NK-92 (cell line): ENCODE data around the gene SPC25.

Source experiments
- DNase-seq: peaks from one replicate; lab custom pipeline; 2025; ENCODE audit not compliant: unreplicated experiment; lab: John Stamatoyannopoulos, UW

Gene SPC25

DNA sequence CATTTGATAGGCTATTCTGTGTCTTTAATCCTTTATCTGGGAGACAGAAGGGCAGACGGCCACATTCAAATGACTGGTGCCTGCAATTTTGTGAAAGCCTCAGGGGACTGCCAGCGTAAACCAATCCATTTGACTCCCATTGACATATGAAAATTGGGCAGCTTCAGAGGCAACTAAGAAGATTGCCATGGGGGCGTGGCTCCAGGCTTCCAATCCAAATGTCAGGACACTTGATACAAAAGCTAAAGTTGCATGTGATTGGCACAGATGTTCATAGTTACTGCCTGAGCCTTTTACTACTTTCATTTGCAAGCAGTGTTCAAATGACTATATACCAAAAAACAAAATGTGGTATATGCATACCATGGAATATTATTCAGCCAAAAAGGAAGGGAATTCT lies 42.0 kb downstream of the SPC25 start:
- no peak for DNase-seq

DNA sequence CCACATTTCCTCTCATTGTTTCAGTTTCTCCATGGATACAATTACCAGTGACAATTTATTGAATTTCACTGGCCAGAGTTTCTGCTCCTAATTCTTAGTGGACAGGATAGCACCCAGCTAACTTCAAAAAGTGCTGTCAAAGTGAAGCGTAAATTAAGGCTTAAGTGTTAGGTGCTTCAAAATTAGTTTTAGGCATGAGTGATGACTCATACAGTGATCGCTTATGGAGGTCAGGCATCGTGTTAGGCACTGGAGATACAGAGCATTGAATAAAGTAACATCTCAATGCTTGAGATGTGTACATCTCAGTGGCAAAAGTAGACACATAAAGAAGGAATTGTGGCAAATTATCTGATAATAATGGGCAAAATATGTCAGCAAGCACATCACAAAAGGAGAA lies 47.0 kb downstream of the SPC25 start:
- no peak for DNase-seq

DNA sequence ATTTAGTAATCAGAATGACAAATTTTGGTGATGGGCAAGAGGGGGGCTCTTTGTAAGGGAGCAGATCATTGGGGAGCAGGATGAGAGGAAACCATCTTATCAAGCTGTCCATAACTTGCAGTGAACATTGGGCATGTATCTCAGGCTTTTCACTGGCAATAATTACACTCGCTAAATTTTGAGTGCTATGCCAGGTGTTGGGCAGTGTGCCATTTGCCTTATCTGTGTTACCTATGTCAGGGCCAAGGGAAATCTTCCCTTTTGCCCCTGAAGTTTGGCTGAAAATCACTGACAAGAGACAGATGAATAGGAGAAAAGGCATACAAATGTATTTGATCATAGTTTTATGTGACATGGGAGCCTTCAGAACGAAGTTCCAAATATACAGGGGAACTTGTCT lies 48.8 kb downstream of the SPC25 start:
- DNase-seq: no peak

DNA sequence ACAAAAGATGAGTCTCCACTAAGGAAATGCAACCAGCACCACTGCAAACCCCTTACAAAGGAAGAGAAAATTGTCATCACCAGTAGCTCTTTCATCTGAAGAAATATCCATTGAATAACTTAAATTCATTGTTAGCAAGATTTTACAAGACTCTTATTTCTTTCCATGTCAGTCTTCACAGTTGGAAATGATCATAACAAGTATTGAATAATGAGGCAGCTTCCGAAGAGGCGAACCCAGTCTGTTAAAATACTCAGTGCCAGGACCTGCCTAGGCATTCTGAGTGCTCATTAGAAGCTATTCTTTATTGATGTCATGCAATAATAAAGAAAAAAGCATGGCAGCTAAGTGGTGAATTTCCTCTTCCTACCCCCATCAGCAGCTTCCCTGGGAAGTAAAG lies 54.3 kb downstream of the SPC25 start:
- DNase-seq: no peak

DNA sequence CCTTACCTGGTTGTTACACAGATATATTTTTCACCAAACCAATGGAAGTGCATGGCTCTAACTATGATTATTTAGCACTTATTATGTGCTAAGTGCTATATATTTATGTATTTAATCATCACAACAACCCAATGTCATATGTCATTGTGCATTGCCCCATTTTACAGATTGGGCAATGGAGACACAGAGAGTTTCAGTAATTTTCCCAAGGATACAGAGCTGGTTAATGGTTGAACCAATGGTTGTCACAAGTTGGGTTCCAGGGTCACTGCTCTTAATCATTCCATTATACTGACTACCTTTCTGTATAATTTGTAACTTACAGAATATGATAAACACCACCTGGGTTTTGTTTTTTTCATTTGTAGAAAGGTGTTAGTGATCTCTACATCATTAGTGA lies 58.6 kb downstream of the SPC25 start:
- DNase-seq: no peak

DNA sequence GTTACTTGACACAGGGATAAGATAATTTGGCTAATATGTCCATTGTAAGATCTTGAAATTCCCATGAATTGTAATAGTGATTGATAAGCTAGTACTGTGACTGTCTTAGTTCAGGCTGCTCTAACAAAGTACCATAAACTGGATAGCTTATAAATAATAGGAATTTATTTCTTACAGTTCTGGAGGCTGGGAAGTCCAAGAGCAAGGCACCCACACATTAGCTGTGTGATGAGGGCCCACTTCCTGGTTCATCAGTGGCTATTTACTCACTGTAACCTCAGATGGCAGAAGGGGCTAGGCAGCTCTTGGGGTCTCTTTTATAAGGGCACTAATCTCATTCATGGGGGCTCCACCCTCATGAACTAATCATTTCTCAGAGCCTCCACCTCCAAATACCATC lies 59.3 kb downstream of the SPC25 start:
- DNase-seq: no peak

DNA sequence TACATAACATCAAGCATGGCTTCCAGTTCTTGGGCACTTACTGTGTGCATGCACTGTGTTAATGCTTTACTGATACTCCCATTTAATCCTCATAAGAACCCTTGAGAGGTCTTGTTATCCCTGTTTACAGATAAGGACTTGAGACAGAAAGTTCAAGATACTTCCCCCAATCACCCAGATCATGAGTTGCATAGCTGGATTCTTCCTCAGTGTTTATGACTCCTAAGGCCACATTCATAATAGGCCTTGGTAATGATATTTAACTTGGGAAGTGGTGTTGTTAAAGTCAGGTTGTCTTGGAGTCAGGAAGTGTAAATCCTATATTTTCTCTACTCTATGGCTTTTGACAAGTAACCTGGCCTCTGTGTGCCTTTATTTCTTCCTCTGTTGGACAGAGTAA lies 65.1 kb downstream of the SPC25 start:
- no peak for DNase-seq

DNA sequence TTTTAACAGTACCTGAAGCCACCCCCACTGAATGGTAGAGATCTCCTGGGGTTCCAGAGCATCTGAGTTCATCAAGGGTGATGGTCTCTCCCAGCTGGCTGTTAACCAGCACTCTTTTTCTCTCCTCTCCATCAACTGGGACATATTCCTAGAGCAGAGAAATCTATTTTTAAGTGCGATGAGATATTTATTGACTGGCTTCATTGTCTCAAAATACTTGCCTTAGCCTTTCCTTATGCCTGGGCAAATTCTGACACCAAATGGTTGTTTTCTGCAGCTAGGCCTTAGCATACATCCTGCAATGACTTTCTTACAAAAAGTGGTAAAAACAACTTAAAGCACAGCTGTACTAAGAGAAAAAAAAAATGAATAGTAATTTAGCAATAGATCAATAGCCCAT lies 68.2 kb downstream of the SPC25 start:
- no peak for DNase-seq

DNA sequence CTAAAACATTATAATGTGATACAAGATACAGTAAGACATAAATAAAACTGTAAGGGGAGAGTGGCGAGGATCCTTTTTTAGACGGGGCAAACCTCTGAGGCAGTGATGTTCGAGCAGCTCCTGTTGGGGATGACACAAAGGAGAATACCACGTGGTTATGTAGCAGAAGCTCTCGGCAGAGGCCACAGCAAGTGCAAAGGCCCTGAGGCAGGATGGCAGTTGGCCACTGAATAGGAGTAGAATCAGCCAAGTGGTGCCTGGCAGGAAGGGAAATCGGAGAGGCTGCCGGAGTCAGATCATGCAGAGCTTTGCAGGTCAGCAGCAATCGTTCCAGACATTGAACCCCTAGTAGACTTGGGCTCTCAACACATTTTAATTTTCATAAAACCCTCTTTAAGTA lies 68.7 kb downstream of the SPC25 start:
- DNase-seq: no peak
